NCI-H526 treated with DMSO at 0.1 percent for 48 hours (cell line): ENCODE results near the gene ALKBH8.
"Not testable (repeated sequence)": the region's sequence is repeated elsewhere in the genome, so short reads cannot be mapped to it uniquely, and the experiment has no call there.

Experiments
- DNase-seq: peaks from one replicate; lab custom pipeline; 2025; lab: John Stamatoyannopoulos, UW

ALKBH8 gene

DNA sequence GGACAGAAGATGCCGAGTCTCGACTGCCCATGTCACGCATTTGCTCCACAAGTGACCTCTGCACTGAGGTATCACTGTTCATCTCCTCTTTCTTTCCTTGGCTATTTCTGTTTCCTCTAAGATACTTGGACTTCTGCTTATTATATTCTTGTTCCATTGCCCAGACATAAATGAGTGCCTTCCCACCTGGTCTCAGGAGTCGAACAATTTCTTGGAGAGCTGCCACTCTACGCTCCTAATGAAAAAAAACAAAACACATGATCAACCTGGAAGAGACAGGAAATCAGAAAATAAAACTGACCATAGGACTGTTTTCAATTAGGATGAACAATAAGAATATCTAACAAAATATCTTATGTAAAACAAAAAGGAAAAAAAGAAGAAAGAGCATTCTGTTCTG is 60.6 kb downstream of the ALKBH8 start:
- DNase-seq: no peak

DNA sequence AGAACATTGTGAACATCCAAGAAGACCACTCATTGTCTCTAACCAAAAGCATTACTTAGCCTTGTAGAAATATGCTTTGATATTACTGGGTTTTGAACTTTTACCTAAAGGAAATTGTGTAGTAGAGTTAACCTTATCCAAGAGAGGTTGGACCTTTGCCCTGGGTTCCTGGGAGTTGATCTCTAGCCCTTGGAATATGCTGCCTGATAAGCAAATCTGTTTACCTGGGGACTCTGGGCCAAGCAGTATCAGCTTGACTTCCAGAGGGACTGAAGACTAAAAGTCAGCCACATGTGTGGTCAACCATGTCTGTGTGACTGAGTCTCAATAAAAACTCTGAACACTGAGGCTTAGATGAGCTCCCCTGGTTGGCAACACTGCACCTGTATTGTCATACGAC is 63.8 kb downstream of the ALKBH8 start:
- DNase-seq: no peak

DNA sequence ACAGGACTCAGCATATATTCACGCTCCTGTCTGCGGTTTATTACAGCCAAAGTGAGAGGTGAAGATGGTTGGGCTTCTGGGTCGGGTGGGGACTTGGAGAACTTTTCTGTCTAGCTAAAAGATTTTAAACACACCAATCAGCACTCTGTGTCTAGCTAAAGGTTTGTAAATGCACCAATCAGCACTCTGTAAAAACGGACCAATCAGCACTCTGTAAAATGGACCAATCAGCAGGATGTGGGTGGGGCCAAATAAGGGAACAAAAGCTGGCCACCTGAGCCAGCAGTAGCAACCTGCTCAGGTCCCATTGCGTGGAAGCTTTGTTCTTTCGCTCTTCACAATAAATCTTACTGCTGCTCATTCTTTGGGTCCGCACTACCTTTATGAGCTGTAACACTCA is 68.2 kb downstream of the ALKBH8 start:
- DNase-seq: not testable (repeated sequence)

- DNase-seq: no peak
Measured at GRCh38 chr11:107496011-107496410, 69.5 kb downstream of the ALKBH8 start.

GRCh38 chr11:107494055-107494454 is 71.5 kb downstream of the ALKBH8 start:
- no peak for DNase-seq

- no peak for DNase-seq
Measured at GRCh38 chr11:107493117-107493516, 72.4 kb downstream of the ALKBH8 start.

DNA sequence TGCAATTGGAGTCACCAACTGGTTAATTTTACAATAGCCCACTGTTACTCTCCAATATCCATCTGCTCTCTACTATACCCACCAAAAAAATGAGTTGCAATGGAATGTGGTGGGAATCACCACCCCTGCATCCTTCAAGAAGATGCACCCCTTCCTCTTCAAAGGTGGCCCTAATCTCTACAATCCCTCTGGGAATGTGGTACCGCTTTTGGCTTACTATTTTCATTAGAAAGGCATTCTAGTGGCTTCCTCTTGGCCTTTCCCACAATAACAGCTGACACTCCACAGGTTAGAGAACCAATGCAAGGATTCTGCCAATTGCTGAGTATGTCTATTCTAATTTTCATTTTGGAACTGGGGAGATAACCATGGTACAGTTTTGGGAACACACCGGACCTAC is 74.7 kb downstream of the ALKBH8 start:
- DNase-seq: no peak

DNA sequence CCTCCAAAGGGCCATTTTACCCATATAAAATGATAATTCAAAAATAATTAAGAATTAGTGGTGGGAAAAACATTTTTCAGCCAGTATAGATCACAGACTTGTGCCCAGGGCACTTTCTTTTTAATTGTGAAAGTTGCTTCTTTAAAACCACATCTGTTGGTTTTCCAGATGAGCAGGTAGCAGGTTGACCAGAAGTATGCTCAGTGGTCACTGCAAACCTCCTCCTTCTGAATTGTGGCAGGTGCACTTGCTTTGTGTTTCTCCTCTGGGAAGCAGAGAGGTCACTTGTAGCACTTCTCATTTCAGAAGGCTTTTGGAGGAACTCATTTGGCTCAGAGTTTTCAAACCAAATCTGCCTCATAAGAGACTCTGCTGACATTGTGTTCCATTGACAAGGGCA is 83.3 kb downstream of the ALKBH8 start:
- no peak for DNase-seq

GRCh38 chr11:107478922-107479321 is 86.6 kb downstream of the ALKBH8 start:
- no peak for DNase-seq

DNA sequence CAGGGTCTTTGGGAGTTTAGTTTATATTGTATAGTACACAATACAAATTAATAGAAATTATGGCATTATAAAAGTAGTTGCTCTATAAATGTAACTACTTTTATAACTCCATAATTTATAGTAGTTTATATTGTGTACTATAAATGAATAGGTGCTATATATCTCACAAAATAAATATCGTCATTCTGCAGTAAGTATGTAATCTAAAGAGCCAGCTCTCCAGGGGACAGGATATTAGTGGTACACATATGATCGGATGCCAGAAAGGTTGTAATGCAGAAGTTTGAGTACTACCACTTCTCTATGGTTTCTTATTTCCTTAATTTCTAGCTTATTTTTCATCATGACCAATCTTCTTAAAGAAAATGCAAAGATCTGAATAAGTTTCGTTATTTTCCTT is 87.7 kb downstream of the ALKBH8 start:
- no peak for DNase-seq

GRCh38 chr11:107473792-107474191 is 91.7 kb downstream of the ALKBH8 start:
- DNase-seq: no peak

GRCh38 chr11:107472966-107473365 is 92.6 kb downstream of the ALKBH8 start:
- no peak for DNase-seq

GRCh38 chr11:107468596-107468995 is 96.9 kb downstream of the ALKBH8 start:
- no peak for DNase-seq

- no peak for DNase-seq
Measured at GRCh38 chr11:107467696-107468095, 97.8 kb downstream of the ALKBH8 start.

GRCh38 chr11:107466275-107466866 is 99.2 kb downstream of the ALKBH8 start:
- not testable (repeated sequence) for DNase-seq

- DNase-seq: peak; percentile 99
Measured at GRCh38 chr11:107457558-107458271, 107.8 kb downstream of the ALKBH8 start, which contains the start of gene CWF19L2. TSS of gene CWF19L2 (minus strand) at chr11:107457825. CDS start at chr11:107457816, 9 bp downstream.

GRCh38 chr11:107457205-107457557 is 108.4 kb downstream of the ALKBH8 start:
- no peak for DNase-seq

GRCh38 chr11:107453594-107454286 is 111.8 kb downstream of the ALKBH8 start:
- DNase-seq: no peak
